ENCODE data around the gene FAM110A. TPM values are rescaled to one million over a fixed set of nuclear protein-coding genes. Genes with fewer than 3 reads are reported as not detected.
A peak's percentile ranks its signal among the peaks of the same experiment; 100 is the strongest.

FAM110A gene
- total and polyA plus RNA-seq, 9 of the 15 experiments (the other 6 are each of a cell fraction or from before 2014, with no cell fraction given): 0.73 to 15.5 (median 3.6) TPM

DNA sequence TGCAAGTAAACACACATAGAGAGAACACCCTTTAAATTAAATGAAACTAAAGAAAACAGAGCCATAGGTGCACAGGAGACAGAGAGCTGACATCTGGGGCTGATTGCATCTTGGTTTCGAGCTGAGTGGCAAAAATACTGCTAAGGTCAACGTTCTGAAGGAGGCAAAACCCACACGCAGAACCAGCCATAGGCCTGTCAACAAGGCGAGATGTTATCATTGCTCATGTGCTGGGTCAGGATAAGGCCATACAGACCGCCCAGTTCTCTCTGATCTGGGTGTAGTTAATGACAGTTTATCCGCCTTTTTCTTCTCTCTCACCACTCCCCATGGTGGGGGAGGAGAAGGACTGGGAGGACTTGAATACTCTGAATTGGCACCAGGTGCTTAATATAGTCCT is 4.5 kb upstream of the FAM110A start (continued):
- TF ChIP-seq, protein P1, sequence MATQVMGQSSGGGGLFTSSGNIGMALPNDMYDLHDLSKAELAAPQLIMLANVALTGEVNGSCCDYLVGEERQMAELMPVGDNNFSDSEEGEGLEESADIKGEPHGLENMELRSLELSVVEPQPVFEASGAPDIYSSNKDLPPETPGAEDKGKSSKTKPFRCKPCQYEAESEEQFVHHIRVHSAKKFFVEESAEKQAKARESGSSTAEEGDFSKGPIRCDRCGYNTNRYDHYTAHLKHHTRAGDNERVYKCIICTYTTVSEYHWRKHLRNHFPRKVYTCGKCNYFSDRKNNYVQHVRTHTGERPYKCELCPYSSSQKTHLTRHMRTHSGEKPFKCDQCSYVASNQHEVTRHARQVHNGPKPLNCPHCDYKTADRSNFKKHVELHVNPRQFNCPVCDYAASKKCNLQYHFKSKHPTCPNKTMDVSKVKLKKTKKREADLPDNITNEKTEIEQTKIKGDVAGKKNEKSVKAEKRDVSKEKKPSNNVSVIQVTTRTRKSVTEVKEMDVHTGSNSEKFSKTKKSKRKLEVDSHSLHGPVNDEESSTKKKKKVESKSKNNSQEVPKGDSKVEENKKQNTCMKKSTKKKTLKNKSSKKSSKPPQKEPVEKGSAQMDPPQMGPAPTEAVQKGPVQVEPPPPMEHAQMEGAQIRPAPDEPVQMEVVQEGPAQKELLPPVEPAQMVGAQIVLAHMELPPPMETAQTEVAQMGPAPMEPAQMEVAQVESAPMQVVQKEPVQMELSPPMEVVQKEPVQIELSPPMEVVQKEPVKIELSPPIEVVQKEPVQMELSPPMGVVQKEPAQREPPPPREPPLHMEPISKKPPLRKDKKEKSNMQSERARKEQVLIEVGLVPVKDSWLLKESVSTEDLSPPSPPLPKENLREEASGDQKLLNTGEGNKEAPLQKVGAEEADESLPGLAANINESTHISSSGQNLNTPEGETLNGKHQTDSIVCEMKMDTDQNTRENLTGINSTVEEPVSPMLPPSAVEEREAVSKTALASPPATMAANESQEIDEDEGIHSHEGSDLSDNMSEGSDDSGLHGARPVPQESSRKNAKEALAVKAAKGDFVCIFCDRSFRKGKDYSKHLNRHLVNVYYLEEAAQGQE (IDR thresholded peaks at IDR 0.05; ENCODE audit: borderline replicate concordance): peak; percentile 50; the same call in 1 of the 2 replicates
- TF ChIP-seq, protein P1 (CRISPR knock-in tag; IDR thresholded peaks at IDR 0.05; ENCODE audit: low read depth): no peak
- TF ChIP-seq BMI1 (IDR thresholded peaks at IDR 0.05; ENCODE audit: low read length): no peak
- TF ChIP-seq SP1 (CRISPR knock-in tag; IDR thresholded peaks at IDR 0.05): peak; percentile 56; the same call in 1 of the 2 replicates
- TF ChIP-seq ZFP1 (CRISPR knock-in tag; IDR thresholded peaks at IDR 0.05): no peak
- peak in 1 of 2 experiments; percentile 78; a peak in 2 of 4 replicates for TF ChIP-seq ZNF318 (IDR thresholded peaks at IDR 0.05; ENCODE audit: borderline replicate concordance in 1 of 2, low read depth in 1 of 2)
- TF ChIP-seq TRIM28 (IDR thresholded peaks at IDR 0.05): no peak
- TF ChIP-seq, protein P2, sequence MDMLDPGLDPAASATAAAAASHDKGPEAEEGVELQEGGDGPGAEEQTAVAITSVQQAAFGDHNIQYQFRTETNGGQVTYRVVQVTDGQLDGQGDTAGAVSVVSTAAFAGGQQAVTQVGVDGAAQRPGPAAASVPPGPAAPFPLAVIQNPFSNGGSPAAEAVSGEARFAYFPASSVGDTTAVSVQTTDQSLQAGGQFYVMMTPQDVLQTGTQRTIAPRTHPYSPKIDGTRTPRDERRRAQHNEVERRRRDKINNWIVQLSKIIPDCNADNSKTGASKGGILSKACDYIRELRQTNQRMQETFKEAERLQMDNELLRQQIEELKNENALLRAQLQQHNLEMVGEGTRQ (CRISPR knock-in tag; IDR thresholded peaks at IDR 0.05): no peak
- TF ChIP-seq, protein P3, sequence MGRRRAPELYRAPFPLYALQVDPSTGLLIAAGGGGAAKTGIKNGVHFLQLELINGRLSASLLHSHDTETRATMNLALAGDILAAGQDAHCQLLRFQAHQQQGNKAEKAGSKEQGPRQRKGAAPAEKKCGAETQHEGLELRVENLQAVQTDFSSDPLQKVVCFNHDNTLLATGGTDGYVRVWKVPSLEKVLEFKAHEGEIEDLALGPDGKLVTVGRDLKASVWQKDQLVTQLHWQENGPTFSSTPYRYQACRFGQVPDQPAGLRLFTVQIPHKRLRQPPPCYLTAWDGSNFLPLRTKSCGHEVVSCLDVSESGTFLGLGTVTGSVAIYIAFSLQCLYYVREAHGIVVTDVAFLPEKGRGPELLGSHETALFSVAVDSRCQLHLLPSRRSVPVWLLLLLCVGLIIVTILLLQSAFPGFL (CRISPR knock-in tag; IDR thresholded peaks at IDR 0.05): no peak
- TF ChIP-seq RFX5 (IDR thresholded peaks at IDR 0.05; ENCODE audit: low read depth, low read length): no peak
